HCT116 (cell line): ENCODE measurements around the gene ACSS2. TPM values are rescaled to one million over a fixed set of nuclear protein-coding genes. Genes with fewer than 3 reads are reported as not detected.

Experiments
- ATAC-seq: fragments of 200-7000 bp; cut with Tn5 transposase; 2 replicates; pipeline ENCODE4 v1.9.1; 2020; ENCODE audit warnings: mild to moderate bottlenecking, moderate library complexity
- BruUV-seq: library from RNA; stranded (reverse); fragments of 400-500 nt; replicated peaks from 2 replicates; lab custom pipeline; 2021; lab: Mats Ljungman, UMichigan
- CTCF ChIA-PET: fragments of 300-600 bp; sonication (Branson Sonifier 250); formaldehyde crosslinking; loops from one replicate; lab custom pipeline; 2021; ENCODE audit warnings: antibody characterized with exemption; lab: Charles Lee
- POLR2A ChIA-PET: fragments of 300-600, 350-600 bp; sonication (Branson Sonifier 250); formaldehyde crosslinking; loops from one replicate; lab custom pipeline; 2021; ENCODE audit warnings: antibody characterized with exemption; lab: Charles Lee
- RAD21 ChIA-PET, 2 experiments: fragments of 300-600 bp; sonication (Branson Sonifier 250); formaldehyde crosslinking; loops; one replicate each; lab custom pipeline; 2023; ENCODE audit warnings: low total read pairs in 2 of 2; ENCODE audit not compliant: uncharacterized antibody in 2 of 2, unreplicated experiment in 2 of 2, low non-redundant PET in 1 of 2; lab: Charles Lee
- DNase-seq: peaks from one replicate; pipeline ENCODE4 v3.0.0-alpha.2; 2010; ENCODE audit warnings: low read depth, low spot score
- H2AFZ ChIP-seq: fragments of 200-600 bp; shearing (Covaris generic), sonication (generic); 2 replicates; pipeline ENCODE4 v1.6.1; 2017; ENCODE audit warnings: low read depth, mixed run types, mixed read lengths, antibody characterized with exemption, low read length; ENCODE audit not compliant: poor library complexity, severe bottlenecking
- H3K27ac ChIP-seq: 2 replicates; pipeline ENCODE4 v1.5.1; 2012; ENCODE audit warnings: low read depth, low read length
- H3K27me3 ChIP-seq: fragments of 200-600 bp; sonication (generic); 2 replicates; pipeline ENCODE4 v1.6.1; 2016; ENCODE audit warnings: mixed run types, low read length, mixed read lengths; ENCODE audit not compliant: insufficient read depth
- H3K36me3 ChIP-seq, 2 experiments: fragments of 200-500 bp in 1 of 2; fragments of 200-600 bp in 1 of 2; sonication (Bioruptor generic) in 1 of 2; sonication (generic) in 1 of 2; 2 replicates each; pipeline versions ENCODE4 v1.5.1 to v1.6.1; 2014 to 2016; ENCODE audit warnings: low read length in 2 of 2, inconsistent platforms in 1 of 2, mixed read lengths in 1 of 2, mixed run types in 1 of 2; ENCODE audit not compliant: insufficient read depth in 2 of 2, control insufficient read depth in 1 of 2
- H3K4me1 ChIP-seq, 2 experiments: fragments of 200-600 bp in 1 of 2; sonication (generic) in 1 of 2; 2 replicates each; pipeline versions ENCODE4 v1.5.1 to v1.6.1; 2012 to 2017; ENCODE audit warnings: low read length in 2 of 2, inconsistent platforms in 1 of 2, mild to moderate bottlenecking in 1 of 2, mixed read lengths in 1 of 2, mixed run types in 1 of 2, moderate library complexity in 1 of 2; ENCODE audit not compliant: insufficient read depth in 2 of 2, control insufficient read depth in 1 of 2
- H3K4me2 ChIP-seq: fragments of 200-600 bp; sonication (generic); 2 replicates; pipeline ENCODE4 v1.6.1; 2017; ENCODE audit warnings: mixed run types, low read length, mixed read lengths
- H3K4me3 ChIP-seq, 2 experiments: fragments of 200-600 bp in 1 of 2; sonication (generic) in 1 of 2; replicated peaks in 1 of 2; 2 replicates each; pipeline ENCODE4 v1.5.1; 2011 to 2016; ENCODE audit warnings: low read length in 2 of 2, control low read depth in 1 of 2, low read depth in 1 of 2, mild to moderate bottlenecking in 1 of 2, mixed read lengths in 1 of 2, mixed run types in 1 of 2
- H3K79me2 ChIP-seq: fragments of 200-600 bp; sonication (generic); 2 replicates; pipeline ENCODE4 v1.6.1; 2017; ENCODE audit warnings: mild to moderate bottlenecking, mixed run types, low read length, moderate library complexity, mixed read lengths; ENCODE audit not compliant: insufficient read depth
- H3K9ac ChIP-seq: fragments of 200-600 bp; sonication (generic); 2 replicates; pipeline ENCODE4 v1.6.1; 2016; ENCODE audit warnings: low read length, mixed read lengths
- H3K9me2 ChIP-seq: fragments of 200-600 bp; sonication (generic), shearing (Covaris generic); 2 replicates; pipeline ENCODE4 v1.6.1; 2017; ENCODE audit warnings: mixed run types, mild to moderate bottlenecking, moderate library complexity; ENCODE audit not compliant: insufficient read depth
- H3K9me3 ChIP-seq, 2 experiments: fragments of 200-500 bp in 1 of 2; fragments of 200-600 bp in 1 of 2; sonication (Bioruptor generic) in 1 of 2; sonication (generic) in 1 of 2; 2 replicates each; pipeline ENCODE4 v1.6.1; 2014 to 2017; ENCODE audit warnings: low read length in 2 of 2, mixed read lengths in 2 of 2, inconsistent platforms in 1 of 2, low read depth in 1 of 2, mild to moderate bottlenecking in 1 of 2, mixed run types in 1 of 2, moderate library complexity in 1 of 2; ENCODE audit not compliant: control insufficient read depth in 1 of 2, insufficient read depth in 1 of 2
- H4K20me1 ChIP-seq: fragments of 200-600 bp; sonication (generic), shearing (Covaris generic); 2 replicates; pipeline ENCODE4 v1.6.1; 2017; ENCODE audit warnings: mixed run types, mild to moderate bottlenecking, moderate library complexity; ENCODE audit not compliant: insufficient read depth
- CEBPB ChIP-seq: IDR thresholded peaks from 2 replicates; pipeline ENCODE4 v1.6.1; 2012; ENCODE audit warnings: low read depth
- CTCF ChIP-seq, 3 experiments: fragments of 200-600 bp in 1 of 3; sonication (generic) in 1 of 3; IDR thresholded peaks in 2 of 3; conservative IDR thresholded peaks in 1 of 3; 2 replicates each; pipeline ENCODE4 v1.5.1; 2012 to 2017; ENCODE audit warnings: low read depth in 2 of 3, low read length in 2 of 3, antibody characterized with exemption in 1 of 3, borderline replicate concordance in 1 of 3, control low read depth in 1 of 3, mild to moderate bottlenecking in 1 of 3, mixed read lengths in 1 of 3, mixed run types in 1 of 3, moderate library complexity in 1 of 3; ENCODE audit not compliant: insufficient read depth in 1 of 3
- EGR1 ChIP-seq: IDR thresholded peaks from 2 replicates; pipeline ENCODE4 v1.6.1; 2012; ENCODE audit warnings: low read depth
- JUND ChIP-seq: IDR thresholded peaks from 2 replicates; pipeline ENCODE4 v1.6.1; 2012
- POLR2AphosphoS5 ChIP-seq: IDR thresholded peaks from 2 replicates; pipeline ENCODE4 v1.6.1; 2011; ENCODE audit warnings: mild to moderate bottlenecking, low read depth, low read length, moderate library complexity
- SRF ChIP-seq: IDR thresholded peaks from 2 replicates; pipeline ENCODE4 v1.6.1; 2012; ENCODE audit warnings: low read depth
- TCF7L2 ChIP-seq: IDR thresholded peaks from 2 replicates; pipeline ENCODE4 v1.7.0; 2011; ENCODE audit warnings: borderline replicate concordance, inconsistent platforms; ENCODE audit not compliant: insufficient read depth, insufficient read length; ENCODE audit errors: extremely low read depth
- YY1 ChIP-seq: IDR thresholded peaks from 2 replicates; pipeline ENCODE4 v1.6.1; 2011; ENCODE audit warnings: low read length, low read depth, moderate library complexity, mild to moderate bottlenecking; ENCODE audit not compliant: insufficient replicate concordance; ENCODE audit errors: extremely low read depth
- ZFX ChIP-seq: fragments of 450-650 bp; IDR thresholded peaks from 2 replicates; pipeline ENCODE4 v1.6.1; 2017
- intact Hi-C: fragments of 100-400 bp; cut with micrococcal nuclease; formaldehyde crosslinking; loops from 2 replicates; pipeline ENCODE4 v1.10.0; 2022
- total RNA-seq: library from RNA; stranded (reverse); gene quantifications from one replicate; pipeline ENCODE4 v1.2.1, GENCODE V29; 2021; ENCODE audit not compliant: unreplicated experiment
- TF ChIP-seq, protein P1 (sequence below): IDR thresholded peaks from 2 replicates; pipeline ENCODE4 v1.6.1; 2012; ENCODE audit warnings: low read depth

Gene ACSS2
- total RNA-seq, 1 experiment from 2014 or later: 71.7 TPM

GRCh38 chr20:34922654-34923381 is 46.4 kb downstream of the ACSS2 start:
- ATAC-seq: peak; percentile 47; the same call in 1 of the 2 replicates
- ChIA-PET RAD21 (no interaction called here), CTCF (no interaction called here), POLR2A (no interaction called here)
- Histone ChIP-seq H3K9me3 (peaks cover 0 to 6% of the 10 kb centered on the region in 2 experiments; a peak in 2 of 4 replicates), H3K36me3 (peaks cover 0 to 32% of the 10 kb centered on the region in 2 experiments; a peak in 2 of 4 replicates), H2AFZ (no peak overlapping the region), H3K27me3 (no peaks in the 10 kb centered on the region), H3K79me2 (no peaks in the 10 kb centered on the region), H3K4me2 (0 out of 2 replicates have a peak overlapping the region, but pooled peaks have one; percentile 20), H4K20me1 (no peaks in the 10 kb centered on the region), H3K9me2 (no peaks in the 10 kb centered on the region), H3K9ac (no peak overlapping the region), H3K27ac (no peak overlapping the region), H3K4me3 (no peak overlapping the region), H3K4me1 (peaks cover 4 to 10% of the 10 kb centered on the region in 2 experiments)
- BruUV-seq: TSS peak; percentile 57
- no peak for DNase-seq
- intact Hi-C loops: no loop called here
- peak; percentile 13; the same call in 1 of the 2 replicates for TF ChIP-seq POLR2AphosphoS5
- TF ChIP-seq, protein P1, sequence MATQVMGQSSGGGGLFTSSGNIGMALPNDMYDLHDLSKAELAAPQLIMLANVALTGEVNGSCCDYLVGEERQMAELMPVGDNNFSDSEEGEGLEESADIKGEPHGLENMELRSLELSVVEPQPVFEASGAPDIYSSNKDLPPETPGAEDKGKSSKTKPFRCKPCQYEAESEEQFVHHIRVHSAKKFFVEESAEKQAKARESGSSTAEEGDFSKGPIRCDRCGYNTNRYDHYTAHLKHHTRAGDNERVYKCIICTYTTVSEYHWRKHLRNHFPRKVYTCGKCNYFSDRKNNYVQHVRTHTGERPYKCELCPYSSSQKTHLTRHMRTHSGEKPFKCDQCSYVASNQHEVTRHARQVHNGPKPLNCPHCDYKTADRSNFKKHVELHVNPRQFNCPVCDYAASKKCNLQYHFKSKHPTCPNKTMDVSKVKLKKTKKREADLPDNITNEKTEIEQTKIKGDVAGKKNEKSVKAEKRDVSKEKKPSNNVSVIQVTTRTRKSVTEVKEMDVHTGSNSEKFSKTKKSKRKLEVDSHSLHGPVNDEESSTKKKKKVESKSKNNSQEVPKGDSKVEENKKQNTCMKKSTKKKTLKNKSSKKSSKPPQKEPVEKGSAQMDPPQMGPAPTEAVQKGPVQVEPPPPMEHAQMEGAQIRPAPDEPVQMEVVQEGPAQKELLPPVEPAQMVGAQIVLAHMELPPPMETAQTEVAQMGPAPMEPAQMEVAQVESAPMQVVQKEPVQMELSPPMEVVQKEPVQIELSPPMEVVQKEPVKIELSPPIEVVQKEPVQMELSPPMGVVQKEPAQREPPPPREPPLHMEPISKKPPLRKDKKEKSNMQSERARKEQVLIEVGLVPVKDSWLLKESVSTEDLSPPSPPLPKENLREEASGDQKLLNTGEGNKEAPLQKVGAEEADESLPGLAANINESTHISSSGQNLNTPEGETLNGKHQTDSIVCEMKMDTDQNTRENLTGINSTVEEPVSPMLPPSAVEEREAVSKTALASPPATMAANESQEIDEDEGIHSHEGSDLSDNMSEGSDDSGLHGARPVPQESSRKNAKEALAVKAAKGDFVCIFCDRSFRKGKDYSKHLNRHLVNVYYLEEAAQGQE: no peak
- no peak for TF ChIP-seq TCF7L2
- no peak for TF ChIP-seq SRF
- TF ChIP-seq CTCF (IDR thresholded peaks at IDR 0.05 in 2 of 3, conservative IDR thresholded peaks at IDR 0.05 in 1 of 3; ENCODE audit: borderline replicate concordance in 1 of 3, insufficient read depth in 1 of 3, low read depth in 2 of 3, low read length in 2 of 3): no peak
- no peak for TF ChIP-seq YY1
- TF ChIP-seq EGR1: no peak
- peak; percentile 84 for TF ChIP-seq CEBPB
- no peak for TF ChIP-seq JUND
- no peak for TF ChIP-seq ZFX
